Measurements from ENCODE around the gene TMCO4.
"Not testable (repeated sequence)": the region's sequence is repeated elsewhere in the genome, so short reads cannot be mapped to it uniquely, and the experiment has no call there.

Gene TMCO4

GRCh38 chr1:19637606-19638005 is 162.1 kb downstream of the TMCO4 start:
- DNase-seq (ENCODE audit: low read depth in 2 of 2) = no peak

DNA sequence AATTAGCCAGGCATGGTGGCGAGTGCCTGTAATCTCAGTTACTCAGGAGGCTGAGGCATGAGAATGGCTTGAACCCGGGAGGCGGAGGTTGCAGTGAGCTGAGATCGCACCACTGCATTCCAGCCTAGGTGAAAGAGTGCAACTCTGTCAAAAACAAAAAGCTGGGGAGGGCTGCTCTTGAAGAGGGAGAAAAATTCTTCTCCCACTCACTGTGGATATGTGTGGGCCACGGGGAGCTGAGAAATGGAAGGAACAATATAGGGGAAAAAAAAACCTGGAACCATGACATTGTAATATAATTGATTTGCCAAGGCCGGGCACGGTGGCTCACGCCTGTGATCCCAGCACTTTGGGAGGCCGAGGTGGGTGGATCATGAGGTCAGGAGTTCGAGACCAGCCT is 163.0 kb downstream of the TMCO4 start:
- not testable (repeated sequence) for DNase-seq (ENCODE audit: low read depth in 2 of 2)

DNA sequence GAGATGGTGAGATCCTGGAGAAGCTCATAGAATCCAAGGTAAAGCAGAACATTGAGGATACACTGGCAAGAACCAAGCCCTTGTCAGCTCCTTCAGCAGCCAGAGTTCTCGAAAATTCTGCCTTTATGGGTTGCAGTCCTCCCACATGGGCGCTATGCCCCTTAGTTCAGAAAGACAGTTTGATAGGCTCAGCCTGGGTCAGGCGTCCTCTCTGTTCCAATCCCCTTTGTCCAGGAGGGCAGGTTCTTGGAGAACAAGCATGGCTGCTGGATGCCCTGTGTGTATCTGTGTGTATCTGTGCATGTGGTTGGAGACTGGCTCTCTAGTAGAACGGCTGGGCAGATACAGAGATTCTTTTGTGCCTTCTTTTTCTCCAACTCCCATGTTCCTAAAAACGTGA is 163.7 kb downstream of the TMCO4 start:
- DNase-seq (ENCODE audit: low read depth in 2 of 2) = no peak

GRCh38 chr1:19635646-19636045 is 164.1 kb downstream of the TMCO4 start:
- DNase-seq (ENCODE audit: low read depth in 2 of 2) = no peak

DNA sequence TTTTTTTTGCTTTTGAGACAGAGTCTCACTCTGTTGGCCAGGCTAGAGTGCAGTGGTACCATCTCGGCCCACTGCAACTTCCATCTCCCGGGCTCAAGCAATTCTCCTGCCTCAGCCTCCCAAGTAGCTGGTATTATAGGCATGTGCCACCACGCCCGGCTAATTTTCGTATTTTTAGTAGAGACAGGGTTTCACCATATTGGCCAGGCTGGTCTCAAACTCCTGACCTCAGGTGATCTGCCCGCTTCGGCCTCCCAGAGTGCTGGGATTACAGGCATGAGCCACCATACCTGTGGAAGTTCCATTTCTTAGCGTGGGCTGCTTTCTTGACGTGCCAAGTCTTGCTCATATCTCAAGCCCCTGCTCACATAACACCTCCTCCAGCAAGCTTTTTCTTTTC is 164.7 kb downstream of the TMCO4 start:
- DNase-seq (ENCODE audit: low read depth in 2 of 2) = not testable (repeated sequence)

DNA sequence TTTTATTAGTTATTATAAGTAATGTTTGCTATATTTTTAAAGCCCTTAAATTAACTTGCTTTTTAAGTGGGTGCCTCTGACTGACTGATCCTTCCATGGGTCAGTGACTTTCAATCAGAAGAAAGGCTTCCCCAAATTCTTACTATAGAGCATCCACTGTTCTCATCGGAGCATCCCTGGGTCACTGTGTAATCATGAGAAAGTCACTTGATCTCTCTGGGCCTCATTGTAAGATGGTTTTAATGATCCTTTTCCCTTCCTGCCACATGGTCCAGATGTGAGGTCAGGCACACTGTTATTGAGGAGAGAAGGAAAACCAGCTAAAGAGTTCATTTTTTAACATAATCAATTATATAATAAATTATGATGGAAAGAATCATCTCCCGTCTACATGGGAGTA is 166.6 kb downstream of the TMCO4 start:
- DNase-seq (ENCODE audit: low read depth in 2 of 2) = no peak
